Aorta (tissue), 5 donors: ENCODE measurements around the gene INSL3. TPM values are rescaled to one million over a fixed set of nuclear protein-coding genes. Genes with fewer than 3 reads are reported as not detected.

Experiments
- ATAC-seq: fragments of 200-7000 bp; cut with Tn5 transposase; one replicate; pipeline ENCODE4 v1.9.1; 2022; ENCODE audit warnings: moderate library complexity; ENCODE audit not compliant: low FRiP score
- DNase-seq, 2 donors: peaks; one replicate each; pipeline ENCODE4 v3.0.0-alpha.2; 2020
- H3K27ac ChIP-seq, 2 donors: one replicate each; pipeline ENCODE4 v1.5.1; 2013; ENCODE audit warnings: low read length in 2 of 2, mild to moderate bottlenecking in 2 of 2, moderate library complexity in 2 of 2, control low read depth in 1 of 2, inconsistent platforms in 1 of 2, low read depth in 1 of 2
- H3K27me3 ChIP-seq, 2 donors: one replicate each; pipeline ENCODE4 v1.6.1; 2013; ENCODE audit warnings: control low read depth in 1 of 2, low read length in 1 of 2, mild to moderate bottlenecking in 1 of 2, moderate library complexity in 1 of 2; ENCODE audit not compliant: insufficient read depth in 2 of 2, control insufficient read depth in 1 of 2
- H3K36me3 ChIP-seq, 2 donors: one replicate each; pipeline ENCODE4 v1.6.1; 2013; ENCODE audit warnings: control low read depth in 1 of 2, low read length in 1 of 2, mild to moderate bottlenecking in 1 of 2; ENCODE audit not compliant: insufficient read depth in 2 of 2, control insufficient read depth in 1 of 2
- H3K4me1 ChIP-seq, 2 donors: one replicate each; pipeline ENCODE4 v1.6.1; 2013; ENCODE audit warnings: low read length in 2 of 2, control low read depth in 1 of 2, mild to moderate bottlenecking in 1 of 2, moderate library complexity in 1 of 2; ENCODE audit not compliant: insufficient read depth in 2 of 2, control insufficient read depth in 1 of 2
- H3K4me3 ChIP-seq, 2 donors: one replicate each; pipeline ENCODE4 v1.5.1; 2013; ENCODE audit warnings: low read length in 2 of 2, control low read depth in 1 of 2, mild to moderate bottlenecking in 1 of 2
- H3K9me3 ChIP-seq: one replicate; pipeline ENCODE4 v1.6.1; 2013; ENCODE audit warnings: mild to moderate bottlenecking, low read length; ENCODE audit not compliant: control insufficient read depth
- WGBS, 2 donors: extraction: QIAGEN DNeasy Blood & Tissue Kit; methylation state at CpG; one replicate each; pipeline ENCODE4 v1.1.7; 2013; 5-methylcytosine and 5-hydroxymethylcytosine counted together
- intact Hi-C, 2 donors: fragments of 100-400 bp; cut with DNase I; formaldehyde crosslinking; loops; one replicate each; pipeline versions ENCODE4 v1.14.2 to v1.15.0; 2022
- polyA plus RNA-seq, 2 donors: library from polyadenylated mRNA; stranded (reverse); fragments of 200-250 nt; gene quantifications; one replicate each; pipeline ENCODE4 v1.2.3, GENCODE V29; 2013
- total RNA-seq, 2 donors: library from RNA; stranded (reverse); fragmentation: NEBNext Ultra II Directional; extraction: Animal tissue kit (Norgen Biotek cat#: 25700); gene quantifications; one replicate each; pipeline ENCODE4 v1.2.1, GENCODE V29; 2021
- donor health status: healthy with polysubstance abuse.
- donor health status: Bipolar disorder and iron deficiency.
- donor health status: DM: no; HTN: no; CAD: no.
- donor health status: DM: no; HTN: no; CAD: no.
- donor health status: DM: yes; HTN: yes; CAD: no.

Gene INSL3
- total and polyA plus RNA-seq, 4 donors: not detected

- DNase-seq: no peak
- peaks cover 2% of the 10 kb centered on the region for H3K9me3 ChIP-seq
- no peaks in the 10 kb centered on the region for H3K27me3 ChIP-seq
- no peaks in the 10 kb centered on the region for H3K36me3 ChIP-seq
- 88 to 91% methylated on average over 14 of the region's 14 CpGs for WGBS, 2 donors
- H3K4me3 ChIP-seq: no peak overlapping the region
- no peak overlapping the region for H3K27ac ChIP-seq
- no peak for ATAC-seq
- intact Hi-C loops: no loop called here
- no peaks in the 10 kb centered on the region for H3K4me1 ChIP-seq
These were observed 27.4 kb upstream of the INSL3 start for GRCh38 chr19:17848595-17849292.

- DNase-seq: peak; percentile 86 to 92
- H3K27ac ChIP-seq: no peak within 1 kb of the TSS
- intact Hi-C loops: no loop called here
- H3K4me3 ChIP-seq: no peak within 1 kb of the TSS
- H3K4me1 ChIP-seq: no peaks in the 10 kb centered on the region
- ATAC-seq: peak; percentile 67
- H3K9me3 ChIP-seq: peaks cover 2% of the 10 kb centered on the region
- H3K27me3 ChIP-seq: no peaks in the 10 kb centered on the region
- WGBS, 2 donors: 9 to 12% methylated on average over 36 to 40 of the region's 40 CpGs
- H3K36me3 ChIP-seq: no peaks in the 10 kb centered on the region
These were observed 26.4 kb upstream of the INSL3 start, which contains the start of gene JAK3 for GRCh38 chr19:17847538-17848366. TSS of gene JAK3 (minus strand) at chr19:17847982. CDS start at chr19:17844417, 3,565 bp downstream.

- no peak for ATAC-seq
- H3K9me3 ChIP-seq: no peaks in the 10 kb centered on the region
- H3K4me3 ChIP-seq: no peak overlapping the region
- no peaks in the 10 kb centered on the region for H3K27me3 ChIP-seq
- intact Hi-C loops: no loop called here
- WGBS, 2 donors: 89 to 90% methylated on average over 8 of the region's 8 CpGs
- no peaks in the 10 kb centered on the region for H3K4me1 ChIP-seq
- no peaks in the 10 kb centered on the region for H3K36me3 ChIP-seq
- DNase-seq: no peak
- no peak overlapping the region for H3K27ac ChIP-seq
These were observed 24.8 kb upstream of the INSL3 start for GRCh38 chr19:17846146-17846545.

- Histone ChIP-seq H3K4me3 (no peak overlapping the region), H3K36me3 (no peaks in the 10 kb centered on the region), H3K27ac (no peak overlapping the region), H3K27me3 (no peaks in the 10 kb centered on the region), H3K4me1 (no peaks in the 10 kb centered on the region), H3K9me3 (no peaks in the 10 kb centered on the region)
- DNase-seq (no peak), ATAC-seq (no peak)
- intact Hi-C loops: no loop called here
- WGBS, 2 donors: 80 to 88% methylated on average over 14 of the region's 14 CpGs
These were observed 22.7 kb upstream of the INSL3 start for GRCh38 chr19:17843908-17844490.

- Histone ChIP-seq H3K4me3 (no peak overlapping the region), H3K4me1 (no peaks in the 10 kb centered on the region), H3K27ac (no peak overlapping the region), H3K27me3 (no peaks in the 10 kb centered on the region), H3K36me3 (no peaks in the 10 kb centered on the region), H3K9me3 (no peaks in the 10 kb centered on the region)
- no peak for DNase-seq
- intact Hi-C loops: no loop called here
- 81 to 88% methylated on average over 9 of the region's 9 CpGs for WGBS, 2 donors
- no peak for ATAC-seq
These were observed 22.0 kb upstream of the INSL3 start for GRCh38 chr19:17843292-17843827.

GRCh38 chr19:17842663-17843291, 21.5 kb upstream of the INSL3 start:
- ATAC-seq: no peak
- no peak overlapping the region for H3K4me3 ChIP-seq
- WGBS, 2 donors: 68 to 73% methylated on average over 20 of the region's 20 CpGs

GRCh38 chr19:17841810-17842662, 20.7 kb upstream of the INSL3 start:
- no peak overlapping the region for H3K27ac ChIP-seq
- DNase-seq (peak; percentile 85 to 94), ATAC-seq (peak; percentile 90)
- H3K36me3 ChIP-seq: no peaks in the 10 kb centered on the region
- intact Hi-C loops: no loop called here
- 2 to 9% methylated on average over 54 to 56 of the region's 56 CpGs for WGBS, 2 donors
- no peak overlapping the region for H3K4me3 ChIP-seq
- H3K9me3 ChIP-seq: no peaks in the 10 kb centered on the region
- no peaks in the 10 kb centered on the region for H3K27me3 ChIP-seq
- no peaks in the 10 kb centered on the region for H3K4me1 ChIP-seq

More at GRCh38 chr19:17842663-17843291, 21.5 kb upstream of the INSL3 start:
- Histone ChIP-seq H3K27ac (no peak overlapping the region), H3K36me3 (no peaks in the 10 kb centered on the region), H3K4me1 (no peaks in the 10 kb centered on the region), H3K27me3 (no peaks in the 10 kb centered on the region), H3K9me3 (no peaks in the 10 kb centered on the region)
- DNase-seq: no peak
- intact Hi-C loops: no loop called here
